AG04450 (cell line): ENCODE results near the gene PDE4D. TPM values are rescaled to one million over a fixed set of nuclear protein-coding genes. Genes with fewer than 3 reads are reported as not detected.

Experiments used
- CTCF ChIA-PET: fragments of 300-600, 350-600 bp; formaldehyde crosslinking; extraction: SDS; loops from one replicate; lab custom pipeline; 2022; ENCODE audit warnings: antibody characterized with exemption, inconsistent platforms; lab: Charles Lee
- POLR2A ChIA-PET: fragments of 350-600 bp; formaldehyde crosslinking; extraction: SDS; loops from one replicate; lab custom pipeline; 2021; ENCODE audit warnings: antibody characterized with exemption, inconsistent platforms; lab: Yijun Ruan, JAX
- DNase-seq: peaks from one replicate; pipeline ENCODE4 v3.0.0-alpha.2; 2011; ENCODE audit warnings: low read depth, low spot score
- H3K27ac ChIP-seq: one replicate; pipeline ENCODE4 v1.5.1; 2012; ENCODE audit warnings: low read depth, low read length, control low read depth
- H3K27me3 ChIP-seq: one replicate; pipeline ENCODE4 v1.6.0; 2012; ENCODE audit warnings: low read length; ENCODE audit not compliant: control insufficient read depth, insufficient read depth
- H3K4me3 ChIP-seq: 2 replicates; pipeline ENCODE4 v1.5.1; 2011; ENCODE audit warnings: mild to moderate bottlenecking, low read depth, low read length, control low read depth
- H3K9me3 ChIP-seq: 2 replicates; pipeline ENCODE4 v1.5.1; 2012; ENCODE audit warnings: low read length; ENCODE audit not compliant: control insufficient read depth, insufficient read depth
- polyA plus RNA-seq: library from polyadenylated mRNA; depleted of rRNA; stranded (reverse); fragments of >200 nt; gene quantifications from 2 replicates; pipeline ENCODE4 v1.2.3, GENCODE V29; 2011
- TF ChIP-seq, protein P1 (sequence below): IDR thresholded peaks from 2 replicates; pipeline ENCODE4 v1.5.1; 2011; ENCODE audit warnings: low read depth, low read length, control low read depth, inconsistent platforms

Gene PDE4D
- polyA plus RNA-seq, 1 experiment = 12.0 TPM

DNA sequence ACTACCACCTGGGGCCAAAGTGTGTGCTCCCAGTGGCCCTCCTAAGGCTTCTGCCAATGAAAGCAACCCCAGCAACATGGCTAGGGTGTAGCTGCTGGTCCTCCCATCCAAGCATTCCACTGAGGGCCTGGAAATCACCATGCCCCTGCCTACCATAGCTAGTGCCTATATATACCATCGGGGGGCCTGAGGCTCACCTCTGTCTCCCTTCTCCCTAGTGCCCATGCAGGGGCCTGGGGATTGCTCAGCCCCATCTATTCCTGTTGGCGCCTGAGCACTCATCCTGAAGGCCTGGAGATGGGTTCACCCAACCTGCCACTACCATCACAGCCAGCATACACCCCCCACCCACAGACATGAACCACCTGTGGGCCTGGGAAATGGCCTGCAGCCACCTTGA is 943.3 kb downstream of the PDE4D start:
- CTCF ChIA-PET = interaction anchor here (1.4 kb wide), 1 partner anchor 64 kb away, joined by 6 read pairs; no protein-coding TSS in a partner anchor

DNA sequence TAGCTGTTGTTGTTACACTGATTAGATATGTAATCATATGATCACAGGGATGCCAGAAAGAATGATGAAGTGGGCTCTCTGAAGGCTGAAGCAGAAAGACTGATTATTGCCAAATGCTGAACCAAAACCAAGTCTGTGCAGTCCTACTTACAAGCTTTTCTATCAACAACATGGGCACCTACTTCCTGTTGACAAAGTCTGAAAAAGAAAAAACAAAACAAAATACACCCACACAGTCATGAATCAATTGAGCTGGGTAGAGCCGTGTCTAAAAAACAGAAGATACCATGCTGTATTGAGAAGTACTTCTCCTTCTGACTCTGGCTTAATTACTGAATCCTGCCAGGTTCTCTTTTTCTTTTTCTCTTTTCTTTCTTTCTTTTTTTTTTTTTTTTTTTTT is 947.3 kb downstream of the PDE4D start:
- H3K27ac ChIP-seq = no peak overlapping the region
- TF ChIP-seq, protein P1, sequence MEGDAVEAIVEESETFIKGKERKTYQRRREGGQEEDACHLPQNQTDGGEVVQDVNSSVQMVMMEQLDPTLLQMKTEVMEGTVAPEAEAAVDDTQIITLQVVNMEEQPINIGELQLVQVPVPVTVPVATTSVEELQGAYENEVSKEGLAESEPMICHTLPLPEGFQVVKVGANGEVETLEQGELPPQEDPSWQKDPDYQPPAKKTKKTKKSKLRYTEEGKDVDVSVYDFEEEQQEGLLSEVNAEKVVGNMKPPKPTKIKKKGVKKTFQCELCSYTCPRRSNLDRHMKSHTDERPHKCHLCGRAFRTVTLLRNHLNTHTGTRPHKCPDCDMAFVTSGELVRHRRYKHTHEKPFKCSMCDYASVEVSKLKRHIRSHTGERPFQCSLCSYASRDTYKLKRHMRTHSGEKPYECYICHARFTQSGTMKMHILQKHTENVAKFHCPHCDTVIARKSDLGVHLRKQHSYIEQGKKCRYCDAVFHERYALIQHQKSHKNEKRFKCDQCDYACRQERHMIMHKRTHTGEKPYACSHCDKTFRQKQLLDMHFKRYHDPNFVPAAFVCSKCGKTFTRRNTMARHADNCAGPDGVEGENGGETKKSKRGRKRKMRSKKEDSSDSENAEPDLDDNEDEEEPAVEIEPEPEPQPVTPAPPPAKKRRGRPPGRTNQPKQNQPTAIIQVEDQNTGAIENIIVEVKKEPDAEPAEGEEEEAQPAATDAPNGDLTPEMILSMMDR = no peak
- ChIA-PET POLR2A (no interaction called here), CTCF (interaction anchor here (1.0 to 1.5 kb wide), 5 partner anchors 23 to 435 kb away, joined by 3 to 5 read pairs (median 3); no protein-coding TSS in a partner anchor)
- H3K9me3 ChIP-seq = no peaks in the 10 kb centered on the region
- H3K4me3 ChIP-seq = no peak overlapping the region
- no peaks in the 10 kb centered on the region for H3K27me3 ChIP-seq
- DNase-seq = no peak

More for the DNA sequence above, 943.3 kb downstream of the PDE4D start:
- no peak for DNase-seq
- Histone ChIP-seq H3K4me3 (no peak overlapping the region), H3K27me3 (no peaks in the 10 kb centered on the region), H3K27ac (no peak overlapping the region), H3K9me3 (no peaks in the 10 kb centered on the region)
- TF ChIP-seq, protein P1 = no peak
- POLR2A ChIA-PET = no interaction called here

DNA sequence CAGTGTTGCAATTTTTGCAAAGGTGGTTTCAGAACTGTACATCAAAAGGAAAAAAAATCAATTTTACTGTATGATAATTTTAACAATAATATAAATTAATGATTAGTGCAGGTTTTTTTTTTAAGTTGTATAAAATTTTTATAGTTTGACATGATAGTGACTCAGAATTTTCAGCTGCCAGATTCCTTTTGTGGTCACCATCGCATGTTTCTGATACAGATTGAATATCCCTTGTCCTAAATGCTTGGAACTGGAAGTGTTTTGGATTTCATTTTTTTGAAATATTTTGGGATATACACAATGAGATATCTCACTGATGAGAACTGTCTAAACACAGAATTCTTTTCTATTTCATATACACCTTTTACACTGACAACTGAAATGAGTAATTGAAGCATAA is 949.3 kb downstream of the PDE4D start:
- H3K4me3 ChIP-seq = no peak overlapping the region
- H3K27me3 ChIP-seq = no peaks in the 10 kb centered on the region
- H3K9me3 ChIP-seq = no peaks in the 10 kb centered on the region
- POLR2A ChIA-PET = no interaction called here
- CTCF ChIA-PET = interaction anchor here (0.6 to 2.2 kb wide), 5 partner anchors 53 to 469 kb away, joined by 3 to 9 read pairs (median 3); no protein-coding TSS in a partner anchor
- no peak for DNase-seq
- TF ChIP-seq, protein P1 = no peak
- no peak overlapping the region for H3K27ac ChIP-seq

DNA sequence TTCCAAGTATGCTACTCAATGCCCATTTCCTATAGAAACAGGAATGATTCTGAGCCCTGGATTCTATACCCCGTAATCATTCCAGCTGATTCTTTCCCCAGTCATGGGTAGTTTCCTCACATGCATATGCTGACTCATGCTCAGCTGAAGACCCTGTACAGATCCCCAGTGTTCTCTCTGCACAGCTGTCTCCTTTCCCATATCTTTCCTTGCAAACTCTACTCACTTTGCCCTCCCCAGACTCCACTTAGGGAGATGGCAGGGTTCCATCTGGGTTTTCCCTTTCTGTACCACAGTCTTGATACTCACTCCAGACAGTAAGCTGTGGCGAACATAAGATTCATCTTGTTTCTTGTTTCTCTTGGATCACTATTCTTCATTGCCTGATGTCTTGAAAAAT is 953.1 kb downstream of the PDE4D start:
- TF ChIP-seq, protein P1 = no peak
- H3K9me3 ChIP-seq = no peaks in the 10 kb centered on the region; the same call in 1 of the 2 replicates
- DNase-seq = peak; percentile 71
- POLR2A ChIA-PET = interaction anchor here (0.7 kb wide), 1 partner anchor 16 kb away, joined by 3 read pairs; no protein-coding TSS in a partner anchor
- no peak overlapping the region for H3K4me3 ChIP-seq
- CTCF ChIA-PET = interaction anchor here (0.9 to 2.6 kb wide), 5 partner anchors 49 to 440 kb away, joined by 3 to 21 read pairs (median 4); no protein-coding TSS in a partner anchor
- no peaks in the 10 kb centered on the region for H3K27me3 ChIP-seq
- H3K27ac ChIP-seq = no peak overlapping the region

DNA sequence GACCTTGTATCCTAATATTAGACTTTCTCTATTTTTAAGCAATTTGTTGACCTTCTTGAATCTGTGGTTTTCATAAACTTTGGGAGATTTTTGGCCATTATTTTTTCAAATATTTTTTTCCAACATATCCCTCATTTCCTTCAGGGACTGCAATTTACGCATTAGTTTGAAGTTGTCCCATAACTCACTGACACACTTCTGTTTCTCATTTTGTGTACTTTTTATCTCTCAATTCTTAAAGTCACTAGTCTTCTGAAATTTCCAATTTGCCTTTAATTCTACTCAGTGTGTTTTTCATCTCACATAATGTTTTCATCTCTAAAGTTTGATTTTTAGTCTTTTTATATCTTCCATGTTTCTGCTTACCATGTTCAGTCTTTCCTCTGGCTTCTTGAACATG is 953.9 kb downstream of the PDE4D start:
- Histone ChIP-seq H3K27me3 (no peaks in the 10 kb centered on the region), H3K9me3 (no peaks in the 10 kb centered on the region; the same call in 1 of the 2 replicates), H3K4me3 (no peak overlapping the region), H3K27ac (no peak overlapping the region)
- TF ChIP-seq, protein P1 = no peak
- ChIA-PET CTCF (interaction anchor here (2.5 kb wide), 1 partner anchor 48 kb away, joined by 21 read pairs; no protein-coding TSS in a partner anchor), POLR2A (no interaction called here)
- DNase-seq = no peak
